ENCODE measurements around the gene CHRND. TPM values are rescaled to one million over a fixed set of nuclear protein-coding genes. Genes with fewer than 3 reads are reported as not detected.

The CHRND gene
- total and polyA plus RNA-seq, 2 of the 4 experiments (the other 2 are of a cell fraction): not detected

DNA sequence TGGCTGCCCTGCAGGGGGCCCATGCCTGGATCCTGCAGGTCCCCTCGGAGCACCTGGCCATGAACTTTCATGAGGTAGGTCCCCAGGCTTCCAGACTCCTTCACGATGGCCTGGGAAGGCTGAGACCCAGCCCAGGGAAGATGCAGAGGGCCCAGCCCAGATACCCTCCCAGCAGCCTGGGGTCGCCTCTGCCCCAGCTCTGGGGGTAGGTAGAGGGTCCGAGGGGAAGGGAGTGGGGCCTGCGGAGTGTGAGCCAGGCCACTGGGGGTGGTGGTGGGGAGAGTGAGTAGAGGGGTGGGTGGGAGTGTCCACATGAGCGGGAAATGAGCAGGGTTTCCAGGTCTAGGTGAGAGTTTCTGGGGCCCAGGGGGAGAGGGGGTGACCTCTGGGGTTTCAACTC, 1.2 kb upstream of the CHRND start:
- POLR2A ChIA-PET (ENCODE audit: unreplicated experiment): no interaction called here

More for the DNA sequence above, 1.2 kb upstream of the CHRND start:
- no peak overlapping the region for H4K91ac ChIP-seq (ENCODE audit: insufficient read depth, low read depth, low read length)
- no peak overlapping the region for H3K4me3 ChIP-seq (ENCODE audit: insufficient read depth, low read depth, low read length)
- dilution Hi-C loops (cut with HindIII; ENCODE audit: low sequenced_read_pairs, unreplicated experiment): no loop called here
- H2BK20ac ChIP-seq (ENCODE audit: low read depth, low read length): no peak overlapping the region
- H3K9ac ChIP-seq (ENCODE audit: low read depth, low read length): no peak overlapping the region
- H3K36me3 ChIP-seq (ENCODE audit: control insufficient read depth, insufficient read depth, low read length): no peaks in the 10 kb centered on the region
- peaks cover 71% of the 10 kb centered on the region for H3K27me3 ChIP-seq (ENCODE audit: control insufficient read depth, insufficient read depth, low read length)
- H3K18ac ChIP-seq (ENCODE audit: low read depth, low read length): no peak overlapping the region
- H2BK5ac ChIP-seq (ENCODE audit: low read depth, low read length, poor library complexity, severe bottlenecking): no peak overlapping the region
- no peak overlapping the region for H4K5ac ChIP-seq (ENCODE audit: low read depth, low read length)
- TF ChIP-seq RCOR1 (IDR thresholded peaks at IDR 0.05; ENCODE audit: insufficient replicate concordance, low read length): no peak
- TF ChIP-seq, protein P1, sequence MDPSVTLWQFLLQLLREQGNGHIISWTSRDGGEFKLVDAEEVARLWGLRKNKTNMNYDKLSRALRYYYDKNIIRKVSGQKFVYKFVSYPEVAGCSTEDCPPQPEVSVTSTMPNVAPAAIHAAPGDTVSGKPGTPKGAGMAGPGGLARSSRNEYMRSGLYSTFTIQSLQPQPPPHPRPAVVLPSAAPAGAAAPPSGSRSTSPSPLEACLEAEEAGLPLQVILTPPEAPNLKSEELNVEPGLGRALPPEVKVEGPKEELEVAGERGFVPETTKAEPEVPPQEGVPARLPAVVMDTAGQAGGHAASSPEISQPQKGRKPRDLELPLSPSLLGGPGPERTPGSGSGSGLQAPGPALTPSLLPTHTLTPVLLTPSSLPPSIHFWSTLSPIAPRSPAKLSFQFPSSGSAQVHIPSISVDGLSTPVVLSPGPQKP (IDR thresholded peaks at IDR 0.05; ENCODE audit: borderline replicate concordance, low read depth, low read length): no peak
- TF ChIP-seq CHD1 (IDR thresholded peaks at IDR 0.05; ENCODE audit: low read depth, low read length): no peak
- TF ChIP-seq RAD21 (IDR thresholded peaks at IDR 0.05; ENCODE audit: low read length): no peak
- TF ChIP-seq, protein P2, sequence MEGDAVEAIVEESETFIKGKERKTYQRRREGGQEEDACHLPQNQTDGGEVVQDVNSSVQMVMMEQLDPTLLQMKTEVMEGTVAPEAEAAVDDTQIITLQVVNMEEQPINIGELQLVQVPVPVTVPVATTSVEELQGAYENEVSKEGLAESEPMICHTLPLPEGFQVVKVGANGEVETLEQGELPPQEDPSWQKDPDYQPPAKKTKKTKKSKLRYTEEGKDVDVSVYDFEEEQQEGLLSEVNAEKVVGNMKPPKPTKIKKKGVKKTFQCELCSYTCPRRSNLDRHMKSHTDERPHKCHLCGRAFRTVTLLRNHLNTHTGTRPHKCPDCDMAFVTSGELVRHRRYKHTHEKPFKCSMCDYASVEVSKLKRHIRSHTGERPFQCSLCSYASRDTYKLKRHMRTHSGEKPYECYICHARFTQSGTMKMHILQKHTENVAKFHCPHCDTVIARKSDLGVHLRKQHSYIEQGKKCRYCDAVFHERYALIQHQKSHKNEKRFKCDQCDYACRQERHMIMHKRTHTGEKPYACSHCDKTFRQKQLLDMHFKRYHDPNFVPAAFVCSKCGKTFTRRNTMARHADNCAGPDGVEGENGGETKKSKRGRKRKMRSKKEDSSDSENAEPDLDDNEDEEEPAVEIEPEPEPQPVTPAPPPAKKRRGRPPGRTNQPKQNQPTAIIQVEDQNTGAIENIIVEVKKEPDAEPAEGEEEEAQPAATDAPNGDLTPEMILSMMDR (conservative IDR thresholded peaks at IDR 0.05; ENCODE audit: low read depth, low read length): no peak
- TF ChIP-seq NFE2L2 (IDR thresholded peaks at IDR 0.05; ENCODE audit: low read depth, low read length): no peak
- TF ChIP-seq CEBPB (IDR thresholded peaks at IDR 0.05; ENCODE audit: low read depth, low read length): no peak
- no peak for TF ChIP-seq BHLHE40 (IDR thresholded peaks at IDR 0.05; ENCODE audit: low read depth, low read length)
- no peaks in the 10 kb centered on the region for H3K4me1 ChIP-seq (ENCODE audit: control insufficient read depth, insufficient read depth, low read length)
- H2AK9ac ChIP-seq (replicated peaks; ENCODE audit: low read depth, low read length, poor library complexity): no peak overlapping the region
- intact Hi-C loops (cut with micrococcal nuclease): no loop called here
- H2BK120ac ChIP-seq (ENCODE audit: low read depth, low read length): no peak overlapping the region
- BruUV-seq (replicated peaks): no TSS peak
- no peak overlapping the region for H4K8ac ChIP-seq (ENCODE audit: low read depth in 2 of 2, low read length in 2 of 2)
- H3K4ac ChIP-seq (ENCODE audit: low read depth, low read length): no peak overlapping the region
- ATAC-seq (ENCODE audit: low read depth) (no peak), DNase-seq (no peak)
- H3K14ac ChIP-seq (replicated peaks; ENCODE audit: low read depth, low read length): no peak overlapping the region
- H4K20me1 ChIP-seq (ENCODE audit: insufficient read depth, low read length): no peaks in the 10 kb centered on the region
- H3K9me3 ChIP-seq (ENCODE audit: control insufficient read depth, insufficient read depth, low read length): no peaks in the 10 kb centered on the region
- no peak overlapping the region for H2AFZ ChIP-seq (replicated peaks; ENCODE audit: low read length, poor library complexity)
- CTCF ChIA-PET: no interaction called here
- H2AK5ac ChIP-seq (ENCODE audit: low read depth, low read length): no peak overlapping the region
- no peaks in the 10 kb centered on the region for H3K79me1 ChIP-seq (ENCODE audit: low read depth in 1 of 2, low read length in 2 of 2)
- no peak overlapping the region for H2BK15ac ChIP-seq (ENCODE audit: low read depth, low read length)
- no peak overlapping the region for H3K27ac ChIP-seq (ENCODE audit: insufficient read depth, low read length)
- H3K56ac ChIP-seq (ENCODE audit: extremely low read depth, insufficient read depth, low read length): no peak overlapping the region
- no peak overlapping the region for H3K23ac ChIP-seq (ENCODE audit: low read depth, low read length)
- H3K4me2 ChIP-seq (ENCODE audit: low read depth, low read length): no peak overlapping the region
- in situ Hi-C loops (cut with MboI; ENCODE audit: low sequenced_read_pairs): no loop called here
- WGBS, 2 experiments (ENCODE audit: extremely low coverage in 2 of 2, insufficient read length in 1 of 2): 33% methylated on average over 1 of the region's 6 CpGs; no CpG with 5 or more reads in 1 of the 2 experiments
- H3K9me1 ChIP-seq (ENCODE audit: insufficient read depth, low read length): no peaks in the 10 kb centered on the region
